Measurements from ENCODE around the gene SH3BP1. TPM values are rescaled to one million over a fixed set of nuclear protein-coding genes. Genes with fewer than 3 reads are reported as not detected.

The SH3BP1 gene
- total and polyA plus RNA-seq, 2 of the 13 experiments (the other 11 are each of a cell fraction or from before 2014, with no cell fraction given), result 8.4 to 18.5 TPM

- TF ChIP-seq TMF1 (CRISPR knock-in tag; IDR thresholded peaks at IDR 0.05; ENCODE audit: low read depth) (no peak), CTCF (CRISPR knock-in tag; IDR thresholded peaks at IDR 0.05) (peak; percentile 37), ZNF772 (CRISPR knock-in tag; IDR thresholded peaks at IDR 0.05) (no peak), ZFP41 (CRISPR knock-in tag; IDR thresholded peaks at IDR 0.05; ENCODE audit: borderline replicate concordance) (no peak), XRCC5 (optimal IDR thresholded peaks at IDR 0.05; ENCODE audit: low read length) (peak; percentile 27), MEIS2 (CRISPR knock-in tag; IDR thresholded peaks at IDR 0.05) (no peak)
- TF ChIP-seq, protein P1, sequence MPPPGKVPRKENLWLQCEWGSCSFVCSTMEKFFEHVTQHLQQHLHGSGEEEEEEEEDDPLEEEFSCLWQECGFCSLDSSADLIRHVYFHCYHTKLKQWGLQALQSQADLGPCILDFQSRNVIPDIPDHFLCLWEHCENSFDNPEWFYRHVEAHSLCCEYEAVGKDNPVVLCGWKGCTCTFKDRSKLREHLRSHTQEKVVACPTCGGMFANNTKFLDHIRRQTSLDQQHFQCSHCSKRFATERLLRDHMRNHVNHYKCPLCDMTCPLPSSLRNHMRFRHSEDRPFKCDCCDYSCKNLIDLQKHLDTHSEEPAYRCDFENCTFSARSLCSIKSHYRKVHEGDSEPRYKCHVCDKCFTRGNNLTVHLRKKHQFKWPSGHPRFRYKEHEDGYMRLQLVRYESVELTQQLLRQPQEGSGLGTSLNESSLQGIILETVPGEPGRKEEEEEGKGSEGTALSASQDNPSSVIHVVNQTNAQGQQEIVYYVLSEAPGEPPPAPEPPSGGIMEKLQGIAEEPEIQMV (CRISPR knock-in tag; IDR thresholded peaks at IDR 0.05; ENCODE audit: low read depth), result no peak
- TF ChIP-seq, protein P2, sequence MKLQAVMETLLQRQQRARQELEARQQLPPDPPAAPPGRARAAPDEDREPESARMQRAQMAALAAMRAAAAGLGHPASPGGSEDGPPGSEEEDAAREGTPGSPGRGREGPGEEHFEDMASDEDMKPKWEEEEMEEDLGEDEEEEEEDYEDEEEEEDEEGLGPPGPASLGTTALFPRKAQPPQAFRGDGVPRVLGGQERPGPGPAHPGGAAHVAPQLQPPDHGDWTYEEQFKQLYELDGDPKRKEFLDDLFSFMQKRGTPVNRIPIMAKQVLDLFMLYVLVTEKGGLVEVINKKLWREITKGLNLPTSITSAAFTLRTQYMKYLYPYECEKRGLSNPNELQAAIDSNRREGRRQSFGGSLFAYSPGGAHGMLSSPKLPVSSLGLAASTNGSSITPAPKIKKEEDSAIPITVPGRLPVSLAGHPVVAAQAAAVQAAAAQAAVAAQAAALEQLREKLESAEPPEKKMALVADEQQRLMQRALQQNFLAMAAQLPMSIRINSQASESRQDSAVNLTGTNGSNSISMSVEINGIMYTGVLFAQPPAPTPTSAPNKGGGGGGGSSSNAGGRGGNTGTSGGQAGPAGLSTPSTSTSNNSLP (IDR thresholded peaks at IDR 0.05; ENCODE audit: low read depth, low read length), result no peak
These were observed 45.2 kb upstream of the SH3BP1 start (continued) for GRCh38 chr22:37594237-37594636.

DNA sequence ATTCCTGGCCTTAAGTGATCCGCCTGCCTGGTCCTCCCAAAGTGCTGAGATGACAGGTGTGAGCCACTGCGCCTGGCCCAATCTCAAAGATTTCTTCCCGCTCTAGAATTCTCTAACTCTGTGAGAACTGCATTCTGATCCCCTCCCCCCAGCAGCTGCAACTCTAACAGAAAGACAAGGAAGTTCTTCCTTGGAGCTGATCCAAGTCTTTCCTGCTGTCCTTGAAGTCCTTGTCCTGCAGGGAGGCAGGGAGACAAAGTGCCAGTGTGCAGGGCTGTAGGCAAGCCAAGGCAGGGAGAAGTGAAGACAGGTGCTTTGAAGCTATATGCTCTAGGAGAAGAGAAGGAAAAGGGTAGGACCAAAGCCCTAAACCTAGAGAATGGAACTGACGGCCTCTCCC lies 40.3 kb upstream of the SH3BP1 start:
- Histone ChIP-seq H3K27ac (ENCODE audit: extremely low read length, insufficient read depth, low read length) (no peak overlapping the region), H3K4me1 (ENCODE audit: insufficient read depth, low read length) (peaks cover 38% of the 10 kb centered on the region), H3K27me3 (ENCODE audit: control insufficient read depth in 1 of 2, insufficient read depth in 2 of 2, low read length in 2 of 2) (0 out of 5 replicates have a peak, but pooled peaks cover 0 to 2% of the 10 kb centered on the region in 2 experiments), H2AFZ (ENCODE audit: low read length) (no peak overlapping the region), H4K20me1 (ENCODE audit: insufficient read depth, low read length) (no peaks in the 10 kb centered on the region), H3K36me3 (replicated peaks in 1 of 2; ENCODE audit: control insufficient read depth in 1 of 2, insufficient read depth in 2 of 2, low read length in 2 of 2) (no peaks in the 10 kb centered on the region), H3K4me2 (ENCODE audit: low read depth, low read length) (no peak overlapping the region), H3K4me3 (replicated peaks in 1 of 3; ENCODE audit: insufficient read depth in 1 of 3, low read depth in 2 of 3, low read length in 3 of 3) (no peak overlapping the region), H3K79me2 (ENCODE audit: insufficient read depth, low read length) (no peaks in the 10 kb centered on the region), H3K9me3 (ENCODE audit: low read length) (no peaks in the 10 kb centered on the region), H3K9ac (ENCODE audit: insufficient read depth, low read depth, low read length) (no peak overlapping the region)
- TF ChIP-seq ZMYM3 (CRISPR knock-in tag; IDR thresholded peaks at IDR 0.05) (peak; percentile 37; the same call in 1 of the 2 replicates), ZNF367 (CRISPR knock-in tag; IDR thresholded peaks at IDR 0.05; ENCODE audit: borderline replicate concordance) (no peak)
- TF ChIP-seq, protein P3, sequence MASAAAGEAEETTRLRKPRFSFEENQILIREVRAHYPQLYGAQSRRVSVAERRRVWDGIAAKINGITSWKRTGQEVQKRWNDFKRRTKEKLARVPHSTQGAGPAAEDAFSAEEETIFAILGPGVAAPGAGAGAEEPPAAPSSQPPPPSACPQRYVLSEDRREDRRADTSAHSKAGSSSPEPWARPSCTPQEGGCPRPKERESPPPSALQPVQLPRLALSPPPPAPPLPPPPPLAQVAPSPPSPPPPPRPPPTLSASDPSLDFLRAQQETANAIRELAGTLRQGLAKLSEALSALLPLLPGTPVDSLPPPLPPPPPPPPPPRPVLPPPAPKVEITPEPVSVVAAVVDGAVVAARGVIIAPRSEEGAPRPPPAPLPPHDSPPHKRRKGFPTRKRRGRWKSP (CRISPR knock-in tag; IDR thresholded peaks at IDR 0.05), result no peak
- ATAC-seq (no peak), FAIRE-seq (no peak), DNase-seq (ENCODE audit: low spot score) (no peak)
- ChIA-PET CTCF (ENCODE audit: low intra/inter-chr PET ratio, low total read pairs) (no interaction called here), POLR2A (no interaction called here)
- intact Hi-C loops (cut with micrococcal nuclease; ENCODE audit: unreplicated experiment) (no loop called here), in situ Hi-C loops (cut with HindIII; ENCODE audit: extremely low pct_ligation_motif_present, low pct_unique_long_range_greater_than_20kb) (no loop called here)
- BruUV-seq (replicated peaks), result no TSS peak
- 66% methylated on average over 4 of the region's 4 CpGs for WGBS (ENCODE audit: low lambda C conversion rate)

Measured in HepG2 (cell line).